GM19395 (cell line): ENCODE results near the gene ARSI.

ENCODE experiments used
- ATAC-seq: cut with Tn5 transposase; IDR thresholded peaks from one replicate; pipeline ENCODE4 v1.9.1; 2021; ENCODE audit warnings: mild to moderate bottlenecking, moderate library complexity; ENCODE audit not compliant: unreplicated experiment

ARSI gene

DNA sequence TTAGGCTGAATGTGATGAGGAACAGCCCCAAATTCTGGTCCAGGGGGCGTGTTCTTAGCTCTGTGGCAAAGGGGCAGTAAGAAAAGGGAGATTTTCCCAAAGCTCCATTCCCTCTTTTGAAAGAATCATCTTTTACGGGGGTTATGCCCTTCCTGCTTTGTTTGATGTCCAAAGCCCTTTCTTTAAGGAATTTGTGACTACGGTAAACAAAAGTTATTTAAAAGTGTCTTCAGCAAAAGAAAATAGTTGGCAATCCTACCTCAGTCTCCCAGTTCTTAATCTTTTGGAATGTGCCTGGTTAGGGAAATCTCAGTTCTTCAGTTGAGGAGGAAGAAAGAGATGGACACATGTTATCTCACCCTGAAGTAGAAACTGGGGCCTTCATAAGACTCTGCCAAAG lies 24.4 kb upstream of the ARSI start:
- no peak for ATAC-seq

DNA sequence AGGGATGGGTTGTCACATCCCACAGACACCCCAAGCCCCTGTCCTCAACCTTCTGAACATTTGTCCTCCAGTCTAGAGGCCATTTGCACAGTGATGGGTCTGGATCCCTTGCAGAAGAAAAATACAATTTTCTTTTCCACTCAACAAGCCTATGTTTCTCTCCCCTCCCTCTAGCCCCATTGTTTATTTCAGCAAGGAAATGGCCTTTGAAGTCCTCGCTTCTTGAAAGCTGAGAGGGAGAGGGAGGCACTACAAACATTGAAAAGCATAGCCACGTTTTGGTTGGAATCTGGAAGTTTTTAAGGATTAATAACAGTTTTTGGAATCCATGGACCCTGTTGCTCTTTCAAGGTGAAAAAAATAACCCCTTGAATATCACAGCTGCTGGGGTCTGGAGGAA lies 24.0 kb upstream of the ARSI start:
- no peak for ATAC-seq

DNA sequence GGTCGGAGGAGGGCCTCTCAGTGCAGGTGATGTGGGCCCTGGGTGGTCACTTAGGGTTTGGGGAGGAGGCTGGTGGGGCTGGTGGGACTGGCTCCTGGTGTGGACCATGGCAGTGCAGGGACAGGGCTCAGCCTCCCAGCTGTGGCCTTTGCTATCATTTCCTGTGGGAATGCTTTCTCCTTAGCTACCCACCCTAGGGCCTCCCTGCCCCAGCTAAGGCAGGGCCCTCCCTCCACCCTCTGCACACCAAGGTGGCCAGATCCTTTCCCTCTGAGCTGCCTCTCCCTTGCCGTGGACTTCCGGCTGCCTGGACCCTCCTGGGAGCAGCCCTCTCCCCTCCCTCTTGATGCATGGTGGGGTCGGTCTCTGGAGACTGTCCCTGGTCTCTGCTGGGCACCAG lies 22.7 kb upstream of the ARSI start:
- ATAC-seq: no peak

DNA sequence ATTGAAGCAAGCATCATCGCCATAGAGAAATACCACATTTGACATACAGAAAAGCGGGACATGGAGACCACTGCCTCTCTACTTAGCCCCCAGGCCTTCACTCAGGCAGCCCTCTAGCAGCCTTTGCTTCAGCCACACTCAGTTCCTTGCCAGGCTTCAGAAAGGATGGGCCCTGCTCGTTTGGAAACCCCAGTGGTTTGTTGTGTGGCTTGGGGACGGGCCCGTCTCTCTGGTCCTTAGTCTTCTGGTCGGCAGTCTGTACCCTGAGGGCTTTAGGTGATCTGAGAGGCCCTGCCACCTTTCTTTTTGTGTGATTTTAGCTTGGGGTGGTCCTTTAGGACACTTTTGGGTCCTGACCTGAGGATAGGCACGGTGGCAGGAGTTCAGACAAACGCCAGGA lies 21.1 kb upstream of the ARSI start:
- no peak for ATAC-seq

DNA sequence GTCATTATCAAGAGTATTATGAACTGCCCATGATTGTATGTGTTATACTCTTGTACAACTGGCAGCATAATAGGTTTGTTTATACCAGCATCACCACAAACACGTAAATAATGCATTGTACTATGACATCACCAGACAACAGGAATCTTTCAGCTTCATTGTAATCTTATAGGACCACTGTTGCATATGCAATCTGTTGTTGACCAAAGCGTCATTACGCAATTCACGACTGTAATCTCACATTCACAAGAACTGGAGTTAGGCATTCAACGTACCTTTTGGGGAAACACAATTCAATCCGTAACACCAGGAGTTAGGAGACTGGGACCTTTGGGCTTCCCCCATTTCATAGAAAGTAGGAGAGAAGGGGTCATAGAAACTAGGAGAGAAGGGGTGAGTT lies 20.4 kb upstream of the ARSI start:
- no peak for ATAC-seq

DNA sequence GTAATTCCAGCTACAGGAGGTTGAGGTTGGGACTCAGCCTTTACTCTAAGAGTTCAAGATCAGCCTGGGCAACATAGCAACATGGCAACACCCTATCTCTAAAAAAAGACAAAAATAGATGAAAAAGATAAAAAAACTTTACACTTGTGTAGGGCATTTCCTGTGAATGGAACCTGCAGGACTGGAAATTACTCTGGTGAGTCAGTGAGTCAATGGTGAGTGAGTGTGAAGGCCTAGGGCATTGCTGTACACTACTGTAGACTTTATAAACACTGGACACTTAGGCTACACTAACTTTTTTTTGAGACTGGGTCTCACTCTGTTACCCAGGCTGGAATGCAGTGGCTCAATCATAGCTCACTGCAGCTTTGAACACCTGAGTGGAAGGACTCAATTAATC lies 19.5 kb upstream of the ARSI start:
- no peak for ATAC-seq

DNA sequence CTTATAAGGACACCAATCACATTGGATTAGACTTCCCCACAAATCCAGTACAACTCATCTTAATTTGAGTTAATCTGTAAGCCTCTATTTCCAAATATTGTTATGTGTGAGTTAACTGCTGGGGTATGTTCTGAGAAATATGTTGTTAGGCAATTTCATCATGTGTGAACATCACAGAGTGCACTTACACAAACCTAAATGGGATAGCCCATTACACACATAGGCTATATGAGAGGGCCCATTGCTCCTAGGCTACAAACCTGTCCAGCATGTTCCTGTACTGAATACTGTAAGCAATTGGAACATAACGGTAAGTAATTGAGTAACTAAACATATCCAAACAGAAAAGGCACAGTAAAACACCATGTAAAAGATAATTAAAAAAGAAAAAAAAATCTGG lies 19.1 kb upstream of the ARSI start:
- ATAC-seq: no peak

DNA sequence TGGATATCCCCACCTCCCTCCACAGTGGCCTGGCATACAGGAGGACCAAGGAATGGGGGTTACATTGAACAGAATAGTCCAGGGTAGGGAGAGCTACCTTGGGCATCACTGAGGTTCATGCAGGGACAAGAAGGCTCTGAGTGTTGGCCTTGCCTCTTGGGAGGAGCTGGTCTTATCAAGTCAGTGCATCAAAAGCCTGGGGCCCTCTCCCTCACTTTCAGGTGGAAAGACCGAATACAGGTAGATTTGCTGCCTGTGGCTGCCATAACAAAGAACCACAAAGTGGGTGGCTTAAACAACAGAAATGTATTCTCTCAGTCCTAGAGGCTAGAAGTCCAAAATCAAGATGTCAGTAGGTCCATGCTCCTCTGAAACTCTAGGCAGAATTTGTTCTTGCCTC lies 18.5 kb upstream of the ARSI start:
- no peak for ATAC-seq

DNA sequence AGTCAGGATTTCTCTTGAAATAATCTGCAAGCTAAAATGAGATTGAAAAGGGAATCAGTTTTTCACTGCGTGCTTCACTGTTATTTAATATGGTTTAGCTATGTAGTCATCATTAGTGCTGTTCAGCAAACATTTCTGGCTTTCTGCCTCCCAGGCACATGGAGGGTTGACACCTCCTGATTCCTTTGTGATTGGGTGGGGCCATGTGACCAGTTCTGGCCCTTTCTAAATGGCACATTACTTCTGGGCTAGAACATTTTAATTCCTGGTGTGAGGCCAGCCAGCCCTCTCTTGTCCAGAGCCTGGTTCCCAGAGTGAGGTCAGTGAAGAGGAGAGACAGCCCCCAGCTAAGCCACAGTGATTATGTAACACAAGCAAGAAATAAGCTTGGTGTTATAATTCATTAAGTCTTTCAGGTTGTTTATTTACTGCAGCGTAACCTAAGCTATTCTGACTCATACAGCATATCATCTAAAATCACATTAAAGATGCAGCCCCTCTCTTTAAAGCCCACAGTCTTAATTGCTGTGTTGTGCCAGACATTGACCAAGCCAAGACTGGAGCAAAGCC lies 17.4 kb upstream of the ARSI start:
- no peak for ATAC-seq

DNA sequence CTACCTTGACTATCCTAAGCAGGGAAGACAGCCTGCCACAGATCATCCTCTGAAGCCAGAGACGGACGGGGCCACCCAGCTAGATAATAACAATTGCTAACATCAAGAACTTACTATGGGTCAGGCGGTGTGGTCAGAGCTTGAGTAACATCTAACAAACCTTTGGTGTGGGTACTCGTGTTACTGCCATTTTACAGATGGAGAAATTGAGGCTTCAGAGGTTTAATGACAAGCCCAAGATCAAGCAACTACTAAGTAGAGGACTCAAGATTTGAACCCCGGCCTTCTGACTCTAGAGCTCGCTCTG lies 16.7 kb upstream of the ARSI start:
- no peak for ATAC-seq

DNA sequence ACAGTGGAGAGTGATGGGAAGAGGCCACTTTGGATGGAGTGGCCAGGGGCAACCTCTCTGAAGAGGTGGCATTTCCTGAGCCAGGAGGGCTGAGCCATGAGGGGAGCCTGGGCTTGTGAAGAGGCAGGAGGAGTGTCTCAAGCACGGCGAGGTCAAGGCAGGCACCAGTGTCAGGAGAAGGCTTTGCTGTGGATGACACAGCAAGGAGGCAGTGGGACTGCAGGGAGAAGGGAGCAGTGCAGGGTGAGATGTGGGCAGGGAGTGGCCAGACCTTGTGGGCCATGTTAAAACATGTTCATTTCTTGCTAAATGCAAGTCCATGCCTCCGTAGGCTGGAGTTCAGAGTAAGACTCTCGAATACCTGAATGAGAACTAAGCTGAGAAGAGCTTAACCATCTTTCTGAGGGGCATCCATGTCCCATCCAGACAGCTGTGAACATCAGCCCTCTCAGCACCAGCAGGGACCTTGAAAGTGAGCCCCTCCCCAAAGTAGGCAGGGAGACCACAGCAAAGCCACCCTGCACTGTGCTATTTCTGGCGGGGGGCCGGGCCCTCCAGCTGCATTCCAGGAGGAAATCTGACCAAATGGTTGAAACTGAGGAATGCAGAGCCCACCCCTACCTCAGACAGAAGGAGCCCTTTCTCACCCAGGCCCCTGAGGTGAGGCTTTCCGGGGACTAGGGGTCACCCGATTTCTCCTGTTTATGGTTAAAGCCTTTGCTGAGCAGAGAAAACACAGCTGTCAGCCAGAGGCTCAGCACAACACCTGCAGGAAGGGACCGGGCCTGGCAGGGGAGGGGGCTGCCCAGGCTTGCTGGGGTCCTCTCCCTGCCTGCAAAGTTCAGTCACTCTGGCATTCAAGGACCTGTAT lies 16.1 kb upstream of the ARSI start:
- ATAC-seq: no peak

DNA sequence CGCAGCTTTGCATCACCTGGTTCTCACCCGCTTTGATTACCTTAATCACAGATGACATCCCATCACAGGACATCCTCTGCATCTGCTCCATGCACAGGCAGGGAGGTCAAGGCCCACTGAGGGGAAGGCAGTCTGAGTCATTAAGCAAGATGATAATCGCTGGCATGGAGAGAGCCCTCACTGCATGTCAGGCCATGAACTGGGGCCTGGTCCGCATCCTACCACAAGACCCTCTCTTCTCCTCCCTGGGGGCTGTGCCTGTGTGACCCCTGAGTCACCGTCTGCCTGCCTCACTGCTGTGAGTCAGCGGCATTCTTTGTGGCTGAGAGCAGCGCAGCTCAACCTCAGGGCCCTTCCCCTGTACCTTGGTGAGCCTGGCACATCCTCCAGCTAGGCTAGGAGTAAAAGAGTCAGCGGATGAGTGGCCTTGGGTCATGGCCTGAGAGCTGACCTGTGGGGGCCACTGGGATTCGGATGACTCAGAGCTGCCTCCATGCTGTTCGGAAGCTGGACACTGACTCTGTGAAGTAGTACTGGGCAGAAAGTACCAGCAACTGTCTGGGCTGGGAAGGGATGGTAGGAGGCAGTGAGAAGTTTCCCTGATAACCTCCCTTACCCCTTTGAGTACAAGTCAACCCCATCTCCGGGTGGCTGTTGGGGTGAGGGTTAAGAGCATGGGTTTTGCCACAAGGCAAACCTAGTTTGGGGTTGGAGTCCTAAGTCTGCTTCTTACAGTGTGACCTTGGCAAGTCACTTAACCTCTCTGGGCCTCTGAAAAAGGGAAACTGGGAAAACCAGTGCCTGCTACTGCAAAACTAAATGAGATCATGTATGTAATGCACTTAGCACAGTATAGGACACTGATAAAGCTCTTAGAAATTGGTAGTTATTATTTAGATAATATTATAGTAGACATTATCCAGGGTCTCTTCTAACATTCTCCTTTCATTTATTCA lies 14.6 kb upstream of the ARSI start:
- no peak for ATAC-seq

DNA sequence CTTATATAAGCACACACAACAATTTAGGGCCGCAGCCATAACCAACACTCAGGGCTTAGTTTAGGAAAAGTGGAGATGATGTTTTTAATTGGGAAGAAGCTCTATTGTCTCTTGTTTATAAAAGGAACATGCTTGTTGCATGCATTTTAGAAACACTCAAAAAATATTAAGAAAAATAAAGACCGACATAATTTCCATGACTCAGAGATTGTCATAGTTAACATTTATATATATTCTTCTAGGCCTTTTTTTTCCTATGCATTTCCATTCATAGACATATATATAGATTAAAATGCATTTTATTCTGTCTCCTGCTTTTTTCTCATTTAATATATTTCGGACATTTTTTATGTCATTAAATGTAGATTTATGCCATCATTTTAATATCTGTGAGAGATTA lies 13.6 kb upstream of the ARSI start:
- no peak for ATAC-seq

DNA sequence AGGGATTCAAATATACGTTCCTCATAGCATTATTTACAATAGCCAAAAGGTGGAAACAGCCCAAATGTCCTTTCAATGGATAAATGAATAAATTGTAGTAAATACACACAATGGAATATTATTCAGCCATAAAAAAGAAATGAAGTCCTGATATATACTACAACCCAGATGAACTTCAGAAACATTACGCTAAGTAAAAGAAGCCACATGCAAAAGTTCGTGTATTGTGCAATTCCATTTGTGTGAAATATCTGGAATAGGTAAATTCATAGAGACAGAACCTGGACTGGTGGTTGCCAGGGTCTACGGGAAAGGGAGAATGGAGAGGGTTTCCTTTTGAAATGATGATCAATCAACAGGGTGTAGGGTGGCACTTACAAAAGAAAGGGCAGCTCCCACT lies 12.5 kb upstream of the ARSI start:
- no peak for ATAC-seq

DNA sequence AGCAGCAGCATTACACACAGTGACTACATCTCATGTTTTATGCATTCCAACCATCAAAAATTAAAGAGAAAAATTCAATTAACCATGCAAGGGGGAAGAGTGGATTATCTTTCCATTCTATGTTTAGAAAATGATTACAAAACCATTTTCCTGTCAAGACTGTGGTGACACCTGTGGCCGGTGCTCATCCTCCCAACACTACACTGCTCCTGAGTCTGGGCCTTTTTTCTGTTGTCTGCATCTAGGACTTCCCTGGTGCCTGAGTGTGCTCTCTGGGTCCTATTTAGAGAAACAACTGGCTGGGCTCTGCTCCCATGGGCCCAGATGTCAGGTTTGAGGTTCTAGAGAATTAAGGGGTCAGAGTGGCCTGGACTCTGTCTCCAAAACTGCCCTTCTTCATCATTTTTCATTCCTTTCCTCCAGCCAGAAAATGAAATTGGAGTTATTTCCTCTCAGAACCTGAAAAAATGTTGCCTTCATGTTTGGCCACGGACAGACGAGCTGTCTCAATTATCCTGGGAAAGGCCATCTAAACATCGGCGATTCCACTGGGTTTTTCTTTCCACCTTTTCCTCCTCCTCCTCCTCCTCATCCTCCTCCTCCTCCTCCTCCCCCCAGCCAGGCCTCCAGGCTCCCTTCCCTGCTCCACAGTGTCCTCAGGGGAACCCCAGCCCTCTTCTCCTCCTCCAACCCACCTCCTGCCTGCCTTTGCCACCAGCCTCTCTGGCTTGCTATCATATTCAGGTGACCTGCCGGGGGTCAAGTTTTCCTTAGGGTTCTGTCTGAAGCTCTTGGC lies 11.4 kb upstream of the ARSI start:
- ATAC-seq: no peak

DNA sequence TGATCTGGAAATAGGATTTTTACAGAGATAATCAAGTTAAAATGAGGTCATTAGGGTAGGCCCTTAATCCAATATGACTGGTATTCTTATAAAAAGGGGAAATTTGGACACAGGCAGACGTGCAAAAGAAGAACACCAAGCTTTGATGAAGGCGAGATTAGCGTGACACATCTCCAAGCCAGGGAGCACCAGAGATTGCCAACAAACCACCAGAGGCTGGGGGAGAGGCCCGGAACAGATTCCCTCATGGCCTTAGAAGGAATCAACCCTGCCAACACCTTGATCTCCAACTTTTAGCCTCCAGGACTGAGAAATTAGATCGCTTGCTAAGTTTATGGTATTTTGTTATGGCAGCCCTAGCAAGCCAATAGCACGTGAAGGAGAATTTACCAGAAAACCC lies 10.8 kb upstream of the ARSI start:
- ATAC-seq: no peak

DNA sequence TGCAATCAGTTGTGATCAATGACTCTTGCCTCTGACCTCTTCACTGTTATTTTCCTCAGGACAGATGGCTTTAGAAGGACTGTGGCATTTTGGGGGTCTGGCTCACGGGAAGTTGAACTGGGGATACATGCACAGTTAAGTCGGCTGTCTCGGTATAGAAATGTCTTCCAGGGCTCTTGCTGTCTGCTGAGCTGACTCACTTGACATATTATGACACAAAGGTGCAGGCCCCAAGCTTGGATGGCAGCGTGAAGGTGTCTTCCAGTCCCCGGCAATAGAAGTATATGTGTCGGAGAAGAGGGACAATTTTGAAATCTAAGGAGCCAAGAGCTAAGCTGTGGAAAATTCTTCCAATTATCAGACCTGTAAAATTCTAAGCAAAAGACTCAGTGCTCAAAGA lies 9.8 kb upstream of the ARSI start:
- ATAC-seq: no peak

DNA sequence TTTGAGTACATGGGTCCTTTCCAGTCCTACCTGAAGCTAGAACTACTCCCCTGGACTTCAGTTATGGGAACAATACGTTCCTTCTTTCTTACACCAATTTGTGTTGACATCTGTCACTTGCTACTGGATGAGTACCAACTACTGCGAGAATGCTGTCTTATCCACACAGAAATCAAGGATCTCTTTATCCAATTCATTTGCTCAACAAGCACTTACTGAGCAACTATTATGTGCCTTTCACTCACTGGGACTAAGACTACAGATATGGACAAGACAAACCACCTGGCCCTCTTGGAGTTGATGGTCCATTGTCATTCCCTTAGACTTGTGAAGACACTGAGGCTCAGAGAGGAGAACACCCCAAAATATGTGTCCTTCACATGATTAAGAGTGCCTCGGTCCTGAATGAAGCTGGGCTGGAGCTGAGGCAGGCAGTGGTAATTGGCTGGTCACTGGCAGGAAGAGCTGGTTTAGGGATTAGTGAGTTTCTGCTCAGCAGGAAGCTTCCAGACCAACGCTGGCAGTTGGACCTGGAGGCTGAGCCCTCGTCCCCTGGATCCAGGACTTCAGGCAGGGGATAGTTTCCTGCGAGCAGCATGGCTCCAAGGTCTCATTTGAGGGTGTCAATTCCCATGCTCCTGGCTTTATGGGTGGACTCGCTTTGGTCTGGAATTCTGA lies 8.4 kb upstream of the ARSI start:
- no peak for ATAC-seq

DNA sequence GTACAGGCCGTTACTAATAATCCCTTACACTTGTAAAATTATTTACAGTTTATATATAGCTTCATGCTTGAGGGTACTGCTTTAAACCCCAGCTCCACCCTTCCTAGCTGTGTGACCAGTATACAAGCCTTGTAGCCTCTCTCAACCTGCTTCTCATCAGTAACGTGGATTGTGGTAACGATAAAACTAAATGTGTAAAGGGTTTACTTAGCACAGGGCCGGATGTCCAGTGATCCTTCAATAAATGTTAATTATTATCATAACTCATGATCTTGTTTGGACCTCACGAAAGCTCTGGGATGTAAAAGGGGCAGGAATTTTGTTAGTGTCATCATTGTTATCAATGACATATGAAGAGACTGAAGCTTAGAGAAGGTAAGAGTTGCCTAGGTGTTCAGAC lies 7.5 kb upstream of the ARSI start:
- no peak for ATAC-seq

DNA sequence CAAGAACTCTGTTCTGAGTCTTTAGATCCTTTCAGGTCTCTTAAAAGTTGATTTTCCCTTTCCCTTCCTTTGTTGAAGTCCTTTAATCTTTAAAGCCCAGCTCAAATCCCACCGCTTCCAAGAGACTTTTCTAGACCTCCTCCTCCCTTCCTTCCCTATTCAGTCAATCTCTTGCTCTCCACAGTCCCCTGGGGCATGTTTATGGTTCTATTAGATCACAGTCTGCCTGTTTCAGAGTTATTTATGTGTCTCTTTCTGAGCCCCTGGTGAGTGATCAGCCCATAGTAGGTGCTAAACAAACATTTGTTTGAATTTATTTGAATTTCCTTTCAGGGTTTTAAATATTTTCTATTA lies 7.2 kb upstream of the ARSI start:
- no peak for ATAC-seq
